SU-DHL-6 (cell line): ENCODE measurements around the gene MPRIP.

Experiments used
- EZH2phosphoT487 ChIP-seq: fragments of 200-600 bp; sonication (generic), shearing (Covaris generic); conservative IDR thresholded peaks from 2 replicates; pipeline ENCODE4 v1.6.1; 2018; ENCODE audit warnings: mild to moderate bottlenecking, antibody characterized with exemption, low read length, moderate library complexity, mixed read lengths
- TF ChIP-seq, protein P1 (sequence below): fragments of 200-600 bp; sonication (generic); IDR thresholded peaks from one replicate; pipeline ENCODE4 v1.5.1; 2017; ENCODE audit warnings: antibody characterized with exemption, mild to moderate bottlenecking, low read length, moderate library complexity; ENCODE audit not compliant: insufficient read depth, poor library complexity, severe bottlenecking

DNA sequence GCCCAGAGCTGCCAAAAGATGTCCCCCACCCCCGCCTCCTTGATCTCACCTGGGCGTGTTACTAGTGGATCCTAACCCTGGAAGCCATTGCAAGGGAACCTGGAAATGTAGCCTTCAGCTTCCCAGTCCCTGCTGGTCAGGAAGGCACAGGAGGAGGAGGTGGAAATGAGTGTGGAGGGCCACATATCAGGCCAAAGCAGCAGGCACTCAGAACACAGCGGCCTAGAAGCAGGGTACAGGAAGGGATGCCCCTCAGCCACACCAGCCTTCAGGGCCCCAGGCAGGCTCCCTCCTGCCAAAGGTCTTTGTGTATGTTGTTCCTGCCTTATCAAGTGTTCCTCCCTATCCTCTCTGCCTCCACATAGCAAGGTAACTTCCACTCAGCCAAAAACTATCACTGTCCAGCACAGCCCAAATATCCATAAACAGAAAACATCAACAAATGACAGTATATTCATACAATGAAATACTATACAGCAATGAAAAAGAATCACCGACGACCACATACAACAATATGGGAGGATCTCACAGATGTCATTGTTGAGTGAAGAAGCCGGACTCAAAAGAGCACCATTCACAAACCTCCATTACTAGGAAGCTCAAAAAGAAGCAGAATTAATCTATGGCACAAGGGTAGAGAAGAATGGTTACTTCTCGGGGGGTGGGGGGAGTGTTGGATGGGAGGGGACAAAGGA lies 42.2 kb upstream of the MPRIP start:
- TF ChIP-seq, protein P1, sequence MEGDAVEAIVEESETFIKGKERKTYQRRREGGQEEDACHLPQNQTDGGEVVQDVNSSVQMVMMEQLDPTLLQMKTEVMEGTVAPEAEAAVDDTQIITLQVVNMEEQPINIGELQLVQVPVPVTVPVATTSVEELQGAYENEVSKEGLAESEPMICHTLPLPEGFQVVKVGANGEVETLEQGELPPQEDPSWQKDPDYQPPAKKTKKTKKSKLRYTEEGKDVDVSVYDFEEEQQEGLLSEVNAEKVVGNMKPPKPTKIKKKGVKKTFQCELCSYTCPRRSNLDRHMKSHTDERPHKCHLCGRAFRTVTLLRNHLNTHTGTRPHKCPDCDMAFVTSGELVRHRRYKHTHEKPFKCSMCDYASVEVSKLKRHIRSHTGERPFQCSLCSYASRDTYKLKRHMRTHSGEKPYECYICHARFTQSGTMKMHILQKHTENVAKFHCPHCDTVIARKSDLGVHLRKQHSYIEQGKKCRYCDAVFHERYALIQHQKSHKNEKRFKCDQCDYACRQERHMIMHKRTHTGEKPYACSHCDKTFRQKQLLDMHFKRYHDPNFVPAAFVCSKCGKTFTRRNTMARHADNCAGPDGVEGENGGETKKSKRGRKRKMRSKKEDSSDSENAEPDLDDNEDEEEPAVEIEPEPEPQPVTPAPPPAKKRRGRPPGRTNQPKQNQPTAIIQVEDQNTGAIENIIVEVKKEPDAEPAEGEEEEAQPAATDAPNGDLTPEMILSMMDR, result no peak
- no peak for TF ChIP-seq EZH2phosphoT487
